HepG2 (cell line): ENCODE results near the gene EHD1. TPM values are rescaled to one million over a fixed set of nuclear protein-coding genes. Genes with fewer than 3 reads are reported as not detected.

Experiments used
- AGO1 ChIP-seq: fragments of 200-400 bp; formaldehyde crosslinking; IDR thresholded peaks from 2 replicates; pipeline ENCODE4 v1.6.1; 2017; ENCODE audit warnings: mild to moderate bottlenecking, low read depth, low read length, moderate library complexity; ENCODE audit not compliant: poor library complexity, severe bottlenecking
- ARNT ChIP-seq: fragments of 450-650 bp; IDR thresholded peaks from 2 replicates; pipeline ENCODE4 v1.6.1; 2017
- BRCA1 ChIP-seq: sonication (generic); formaldehyde crosslinking; IDR thresholded peaks from 2 replicates; pipeline ENCODE4 v1.4.0; 2020; ENCODE audit warnings: missing genetic modification reagents
- CHD2 ChIP-seq: IDR thresholded peaks from 2 replicates; pipeline ENCODE4 v1.6.1; 2011; ENCODE audit warnings: low read depth, low read length, improper control_type of control experiment
- FOXP1 ChIP-seq, 2 experiments: fragments of 450-650 bp in 1 of 2; IDR thresholded peaks; 2 replicates each; pipeline ENCODE4 v1.6.1; 2017 to 2018; ENCODE audit warnings: antibody characterized with exemption in 1 of 2
- KAT8 ChIP-seq: IDR thresholded peaks from 2 replicates; pipeline ENCODE4 v1.6.1; 2016; ENCODE audit warnings: missing genetic modification reagents, missing compliant biosample characterization
- MIER3 ChIP-seq: IDR thresholded peaks from 2 replicates; pipeline ENCODE4 v1.6.1; 2016; ENCODE audit warnings: missing compliant biosample characterization, borderline replicate concordance
- PITX1 ChIP-seq: sonication (generic); formaldehyde crosslinking; IDR thresholded peaks from 2 replicates; pipeline ENCODE4 v1.5.1; 2020; ENCODE audit warnings: mild to moderate bottlenecking, missing genetic modification reagents
- RFX3 ChIP-seq: IDR thresholded peaks from 2 replicates; pipeline ENCODE4 v1.6.1; 2016; ENCODE audit warnings: missing biosample characterization, missing genetic modification reagents
- SMARCC2 ChIP-seq: fragments of 450-650 bp; IDR thresholded peaks from 2 replicates; pipeline ENCODE4 v1.6.1; 2017; ENCODE audit warnings: antibody characterized with exemption, mild to moderate bottlenecking
- SP2 ChIP-seq: sonication (generic); formaldehyde crosslinking; IDR thresholded peaks from 2 replicates; pipeline ENCODE4 v1.5.1; 2020; ENCODE audit warnings: mild to moderate bottlenecking, missing genetic modification reagents
- SRSF1 ChIP-seq: fragments of 200-400 bp; formaldehyde crosslinking; optimal IDR thresholded peaks from 2 replicates; pipeline ENCODE3; 2017; ENCODE audit warnings: mild to moderate bottlenecking, low read depth, low read length, moderate library complexity
- SRSF9 ChIP-seq: fragments of 200-400 bp; formaldehyde crosslinking; IDR thresholded peaks from 2 replicates; pipeline ENCODE4 v1.6.1; 2018; ENCODE audit warnings: borderline replicate concordance, mild to moderate bottlenecking, low read depth, low read length; ENCODE audit not compliant: insufficient read depth, poor library complexity, severe bottlenecking
- SRY ChIP-seq: sonication (generic); formaldehyde crosslinking; IDR thresholded peaks from 2 replicates; pipeline ENCODE4 v1.8.0; 2022; ENCODE audit warnings: mild to moderate bottlenecking, missing genetic modification reagents
- SUZ12 ChIP-seq: fragments of 150-350 bp; IDR thresholded peaks from 2 replicates; pipeline ENCODE4 v1.6.1; 2014; ENCODE audit warnings: low read depth, low read length
- TBX3 ChIP-seq: fragments of 450-650 bp; IDR thresholded peaks from 2 replicates; pipeline ENCODE4 v1.6.1; 2017; ENCODE audit warnings: antibody characterized with exemption, mild to moderate bottlenecking, inconsistent platforms, borderline replicate concordance
- ZBTB7B ChIP-seq: sonication (generic); formaldehyde crosslinking; IDR thresholded peaks from 2 replicates; pipeline ENCODE4 v1.4.0; 2020; ENCODE audit warnings: missing genetic modification reagents
- ZC3H13 ChIP-seq: sonication (generic); formaldehyde crosslinking; IDR thresholded peaks from 2 replicates; pipeline ENCODE4 v1.8.1; 2023; ENCODE audit warnings: mild to moderate bottlenecking, missing genetic modification reagents, moderate library complexity
- ZNF432 ChIP-seq: sonication (generic); formaldehyde crosslinking; IDR thresholded peaks from 2 replicates; pipeline ENCODE4 v1.5.0; 2020; ENCODE audit warnings: missing genetic modification reagents, mild to moderate bottlenecking, borderline replicate concordance
- ZNF468 ChIP-seq: sonication (generic); formaldehyde crosslinking; IDR thresholded peaks from 2 replicates; pipeline ENCODE4 v1.8.0; 2022; ENCODE audit warnings: mild to moderate bottlenecking, moderate library complexity, missing genetic modification reagents
- ZNF557 ChIP-seq: sonication (generic); formaldehyde crosslinking; IDR thresholded peaks from 2 replicates; pipeline ENCODE4 v1.4.0; 2020; ENCODE audit warnings: missing genetic modification reagents
- ZNF652 ChIP-seq: IDR thresholded peaks from 2 replicates; pipeline ENCODE4 v1.6.1; 2016; ENCODE audit warnings: low read depth, borderline replicate concordance
- ZNF746 ChIP-seq: sonication (generic); formaldehyde crosslinking; IDR thresholded peaks from 2 replicates; pipeline ENCODE4 v1.8.0; 2022; ENCODE audit warnings: mild to moderate bottlenecking, missing genetic modification reagents
- ZNF761 ChIP-seq: sonication (generic); formaldehyde crosslinking; conservative IDR thresholded peaks from 2 replicates; pipeline ENCODE4 v1.4.0; 2020; ENCODE audit warnings: mild to moderate bottlenecking, missing genetic modification reagents
- ZNF83 ChIP-seq: sonication (generic); formaldehyde crosslinking; IDR thresholded peaks from 2 replicates; pipeline ENCODE4 v1.4.0; 2020; ENCODE audit warnings: missing genetic modification reagents, mild to moderate bottlenecking, borderline replicate concordance
- polyA plus RNA-seq, 8 experiments: library from polyadenylated mRNA; depleted of rRNA in 3 of 8; stranded (reverse) in 7 of 8; unstranded in 1 of 8; fragments of >200 nt; fragmentation: Illumina TruSeq in 4 of 8; extraction: Trizol in 4 of 8; gene quantifications; 2 replicates each; pipeline versions ENCODE4 v1.2.1 to v1.2.3, GENCODE V29; 2011 to 2016; ENCODE audit warnings: low read depth in 4 of 8, missing spikeins in 1 of 8, mixed read lengths in 1 of 8; ENCODE audit not compliant: insufficient read depth in 1 of 8
- total RNA-seq, 5 experiments: library from RNA; depleted of rRNA; stranded (reverse); fragments of >200 nt; fragmentation: Illumina TruSeq; extraction: Trizol; gene quantifications; 2 replicates each; pipeline ENCODE4 v1.2.3, GENCODE V29; 2016; ENCODE audit warnings: low read depth in 1 of 5
- TF ChIP-seq, protein P1 (sequence below): sonication (generic); formaldehyde crosslinking; IDR thresholded peaks from 2 replicates; pipeline ENCODE4 v1.4.0; 2020; ENCODE audit warnings: mild to moderate bottlenecking, low read depth, missing genetic modification reagents
- TF ChIP-seq, protein P2 (sequence below): sonication (generic); formaldehyde crosslinking; IDR thresholded peaks from 2 replicates; pipeline ENCODE4; 2020; ENCODE audit warnings: missing genetic modification reagents, mild to moderate bottlenecking, borderline replicate concordance

The EHD1 gene
- total and polyA plus RNA-seq, 2 of the 13 experiments (the other 11 are each of a cell fraction or from before 2014, with no cell fraction given), result 23.6 to 26.6 TPM

DNA sequence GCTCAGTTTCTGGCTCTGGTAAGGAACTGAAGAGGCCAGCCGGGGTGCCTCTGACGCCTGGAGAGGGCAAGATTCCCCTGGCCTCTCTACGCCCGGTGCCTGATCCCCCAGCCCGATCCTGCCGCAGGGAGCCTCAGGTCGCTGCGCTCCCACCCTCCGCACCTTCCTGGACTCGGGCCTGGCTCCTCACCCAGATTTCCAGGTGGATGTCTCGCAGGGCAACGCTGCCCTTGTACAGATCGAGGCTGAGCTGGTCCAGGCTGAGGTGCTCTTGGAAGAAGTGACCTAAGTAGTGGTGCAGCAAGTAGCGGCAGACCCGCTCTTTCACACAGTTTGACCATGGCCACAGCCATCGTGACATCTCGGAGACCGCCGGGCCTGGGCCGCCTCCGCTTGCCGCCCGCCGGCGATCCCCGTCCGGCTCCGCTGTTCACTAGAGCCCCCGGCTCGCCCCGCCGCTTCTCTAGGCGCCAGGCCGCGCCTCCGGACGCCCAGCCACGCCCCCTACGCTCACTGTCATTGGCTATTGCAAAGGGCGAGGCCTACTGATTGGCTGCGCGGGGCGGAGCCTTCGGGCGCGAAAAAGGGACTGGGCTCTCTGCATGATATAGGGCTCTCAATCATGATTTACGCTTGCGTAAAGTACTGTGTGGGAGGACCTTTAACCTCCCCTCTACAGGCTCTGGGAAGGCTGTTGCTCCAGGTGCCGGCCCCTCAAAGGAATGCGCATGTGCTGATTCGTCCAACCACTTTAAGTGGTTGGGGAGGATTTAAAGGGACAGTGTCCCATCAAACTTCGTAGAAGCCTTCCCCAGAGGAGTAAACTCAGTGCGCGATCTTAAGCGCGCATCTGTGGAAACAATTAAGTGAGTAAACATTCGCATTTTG lies 38.6 kb upstream of the EHD1 start, which contains the start of gene ATG2A (continued):
- no peak for TF ChIP-seq SRSF9
- peak; percentile 45; the same call in 1 of the 2 replicates for TF ChIP-seq SRY
- no peak for TF ChIP-seq ZNF432 (CRISPR knock-in tag)
- no peak for TF ChIP-seq TBX3
- peak; percentile 56; the same call in 1 of the 2 replicates for TF ChIP-seq ZNF652 (CRISPR knock-in tag)
- TF ChIP-seq RFX3 (CRISPR knock-in tag), result no peak
- TF ChIP-seq PITX1 (CRISPR knock-in tag), result peak; percentile 45
- TF ChIP-seq ZNF468 (CRISPR knock-in tag), result no peak
- no peak for TF ChIP-seq ZC3H13
- TF ChIP-seq FOXP1 (IDR thresholded peaks at IDR 0.05), result no peak
- no peak for TF ChIP-seq FOXP1 (CRISPR knock-in tag; IDR thresholded peaks at IDR 0.05)
- no peak for TF ChIP-seq ARNT
- no peak for TF ChIP-seq AGO1
- TF ChIP-seq SUZ12, result no peak
- TF ChIP-seq, protein P1, sequence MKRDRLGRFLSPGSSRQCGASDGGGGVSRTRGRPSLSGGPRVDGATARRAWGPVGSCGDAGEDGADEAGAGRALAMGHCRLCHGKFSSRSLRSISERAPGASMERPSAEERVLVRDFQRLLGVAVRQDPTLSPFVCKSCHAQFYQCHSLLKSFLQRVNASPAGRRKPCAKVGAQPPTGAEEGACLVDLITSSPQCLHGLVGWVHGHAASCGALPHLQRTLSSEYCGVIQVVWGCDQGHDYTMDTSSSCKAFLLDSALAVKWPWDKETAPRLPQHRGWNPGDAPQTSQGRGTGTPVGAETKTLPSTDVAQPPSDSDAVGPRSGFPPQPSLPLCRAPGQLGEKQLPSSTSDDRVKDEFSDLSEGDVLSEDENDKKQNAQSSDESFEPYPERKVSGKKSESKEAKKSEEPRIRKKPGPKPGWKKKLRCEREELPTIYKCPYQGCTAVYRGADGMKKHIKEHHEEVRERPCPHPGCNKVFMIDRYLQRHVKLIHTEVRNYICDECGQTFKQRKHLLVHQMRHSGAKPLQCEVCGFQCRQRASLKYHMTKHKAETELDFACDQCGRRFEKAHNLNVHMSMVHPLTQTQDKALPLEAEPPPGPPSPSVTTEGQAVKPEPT (CRISPR knock-in tag), result peak; percentile 99
- TF ChIP-seq ZNF761 (CRISPR knock-in tag), result no peak; the same call in 1 of the 2 replicates
- no peak for TF ChIP-seq ZNF557 (CRISPR knock-in tag)
- 0 out of 2 replicates have a peak, but pooled peaks have one; percentile 53 for TF ChIP-seq ZBTB7B (CRISPR knock-in tag)
- no peak for TF ChIP-seq BRCA1 (CRISPR knock-in tag)
- TF ChIP-seq, protein P2, sequence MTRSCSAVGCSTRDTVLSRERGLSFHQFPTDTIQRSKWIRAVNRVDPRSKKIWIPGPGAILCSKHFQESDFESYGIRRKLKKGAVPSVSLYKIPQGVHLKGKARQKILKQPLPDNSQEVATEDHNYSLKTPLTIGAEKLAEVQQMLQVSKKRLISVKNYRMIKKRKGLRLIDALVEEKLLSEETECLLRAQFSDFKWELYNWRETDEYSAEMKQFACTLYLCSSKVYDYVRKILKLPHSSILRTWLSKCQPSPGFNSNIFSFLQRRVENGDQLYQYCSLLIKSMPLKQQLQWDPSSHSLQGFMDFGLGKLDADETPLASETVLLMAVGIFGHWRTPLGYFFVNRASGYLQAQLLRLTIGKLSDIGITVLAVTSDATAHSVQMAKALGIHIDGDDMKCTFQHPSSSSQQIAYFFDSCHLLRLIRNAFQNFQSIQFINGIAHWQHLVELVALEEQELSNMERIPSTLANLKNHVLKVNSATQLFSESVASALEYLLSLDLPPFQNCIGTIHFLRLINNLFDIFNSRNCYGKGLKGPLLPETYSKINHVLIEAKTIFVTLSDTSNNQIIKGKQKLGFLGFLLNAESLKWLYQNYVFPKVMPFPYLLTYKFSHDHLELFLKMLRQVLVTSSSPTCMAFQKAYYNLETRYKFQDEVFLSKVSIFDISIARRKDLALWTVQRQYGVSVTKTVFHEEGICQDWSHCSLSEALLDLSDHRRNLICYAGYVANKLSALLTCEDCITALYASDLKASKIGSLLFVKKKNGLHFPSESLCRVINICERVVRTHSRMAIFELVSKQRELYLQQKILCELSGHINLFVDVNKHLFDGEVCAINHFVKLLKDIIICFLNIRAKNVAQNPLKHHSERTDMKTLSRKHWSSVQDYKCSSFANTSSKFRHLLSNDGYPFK, result 0 out of 2 replicates have a peak, but pooled peaks have one; percentile 34
- TF ChIP-seq SRSF1, result no peak
- TF ChIP-seq KAT8 (CRISPR knock-in tag), result peak; percentile 82; the same call in 1 of the 2 replicates
- no peak; the same call in 1 of the 2 replicates for TF ChIP-seq MIER3 (CRISPR knock-in tag)
- TF ChIP-seq SP2 (CRISPR knock-in tag), result peak; percentile 78
- TF ChIP-seq ZNF746 (CRISPR knock-in tag), result no peak
- no peak for TF ChIP-seq ZNF83 (CRISPR knock-in tag)
- no peak for TF ChIP-seq SMARCC2
- 0 out of 2 replicates have a peak, but pooled peaks have one; percentile 28 for TF ChIP-seq CHD2
